Measurements from ENCODE around the gene TRIP4. TPM values are rescaled to one million over a fixed set of nuclear protein-coding genes. Genes with fewer than 3 reads are reported as not detected.
A peak's percentile ranks its signal among the peaks of the same experiment; 100 is the strongest.

Gene TRIP4
- total RNA-seq, 4 donors from 2014 or later: 1.9 to 5.3 (median 3.4) TPM

GRCh38 chr15:64351265-64351664 is 36.4 kb upstream of the TRIP4 start:
- TF ChIP-seq POLR2A (IDR thresholded peaks at IDR 0.05) (no peak), CTCF (IDR thresholded peaks at IDR 0.05 in 4 of 5, conservative IDR thresholded peaks at IDR 0.05 in 1 of 5) (no peak)
- Histone ChIP-seq H3K9me3 (no peaks in the 10 kb centered on the region), H3K27ac (no peak overlapping the region), H3K27me3 (no peaks in the 10 kb centered on the region), H3K4me1 (peaks cover 8 to 9% of the 10 kb centered on the region in 2 donors), H3K36me3 (no peaks in the 10 kb centered on the region), H3K4me3 (no peak overlapping the region)
- no peak for DNase-seq
- in situ Hi-C loops (cut with MboI; ENCODE audit: low sequenced_read_pairs in 4 of 4): loop anchor here in 1 of 4 donors (25.0 kb wide), 1 partner anchor 139 kb away; no protein-coding TSS in a partner anchor
- ATAC-seq: no peak
- intact Hi-C loops (cut with DNase I; ENCODE audit: low total_unique reads): loop anchor here (10.0 kb wide), 1 partner anchor 246 kb away; no protein-coding TSS in a partner anchor

- in situ Hi-C loops (cut with MboI; ENCODE audit: low sequenced_read_pairs in 4 of 4): loop anchor here in 1 of 4 donors (25.0 kb wide), 1 partner anchor 143 kb away; no protein-coding TSS in a partner anchor
- intact Hi-C loops (cut with DNase I; ENCODE audit: low total_unique reads): loop anchor here (10.0 kb wide), 1 partner anchor 250 kb away; no protein-coding TSS in a partner anchor
- ATAC-seq: no peak
Measured at GRCh38 chr15:64354688-64355344, 32.8 kb upstream of the TRIP4 start.

GRCh38 chr15:64355348-64355943 is 32.2 kb upstream of the TRIP4 start:
- Histone ChIP-seq H3K4me3 (peak overlapping the region; percentile 78 to 97 (median 92)), H3K27me3 (no peaks in the 10 kb centered on the region), H3K9me3 (no peaks in the 10 kb centered on the region), H3K36me3 (no peaks in the 10 kb centered on the region), H3K27ac (peak overlapping the region; percentile 65 to 90 (median 80)), H3K4me1 (peaks cover 8 to 9% of the 10 kb centered on the region in 2 donors)
- no peak for TF ChIP-seq POLR2A (IDR thresholded peaks at IDR 0.05)
- no peak for TF ChIP-seq CTCF (IDR thresholded peaks at IDR 0.05 in 4 of 5, conservative IDR thresholded peaks at IDR 0.05 in 1 of 5)
- DNase-seq (no peak), ATAC-seq (peak; percentile 11 to 45)
- in situ Hi-C loops (cut with MboI; ENCODE audit: low sequenced_read_pairs in 4 of 4): loop anchor here in 1 of 4 donors (25.0 kb wide), 1 partner anchor 143 kb away; no protein-coding TSS in a partner anchor
- intact Hi-C loops (cut with DNase I; ENCODE audit: low total_unique reads): loop anchor here (10.0 kb wide), 1 partner anchor 251 kb away; no protein-coding TSS in a partner anchor

More at GRCh38 chr15:64354688-64355344, 32.8 kb upstream of the TRIP4 start:
- Histone ChIP-seq H3K9me3 (no peaks in the 10 kb centered on the region), H3K27ac (peak overlapping the region in 3 of 4 donors; percentile 65 to 90 (median 75)), H3K4me1 (peaks cover 8 to 9% of the 10 kb centered on the region in 2 donors), H3K4me3 (peak overlapping the region; percentile 78 to 97 (median 92)), H3K36me3 (no peaks in the 10 kb centered on the region), H3K27me3 (no peaks in the 10 kb centered on the region)
- TF ChIP-seq POLR2A (IDR thresholded peaks at IDR 0.05): no peak
- TF ChIP-seq CTCF (IDR thresholded peaks at IDR 0.05 in 4 of 5, conservative IDR thresholded peaks at IDR 0.05 in 1 of 5): no peak
- no peak for DNase-seq

- Histone ChIP-seq H3K9me3 (no peaks in the 10 kb centered on the region), H3K27me3 (no peaks in the 10 kb centered on the region), H3K4me1 (peaks cover 8 to 9% of the 10 kb centered on the region in 2 donors), H3K27ac (peak within 1 kb of the TSS; percentile 65 to 90 (median 80)), H3K4me3 (peak within 1 kb of the TSS; percentile 78 to 97 (median 92)), H3K36me3 (no peaks in the 10 kb centered on the region)
- in situ Hi-C loops (cut with MboI; ENCODE audit: low sequenced_read_pairs in 4 of 4): loop anchor here in 1 of 4 donors (25.0 kb wide), 1 partner anchor 144 kb away; no protein-coding TSS in a partner anchor
- DNase-seq (peak; percentile 91), ATAC-seq (peak; percentile 99)
- TF ChIP-seq POLR2A (IDR thresholded peaks at IDR 0.05): peak in 1 of 2 donors; percentile 14
- TF ChIP-seq CTCF (IDR thresholded peaks at IDR 0.05 in 4 of 5, conservative IDR thresholded peaks at IDR 0.05 in 1 of 5): peak in 2 of 5 experiments; percentile 17
- intact Hi-C loops (cut with DNase I; ENCODE audit: low total_unique reads): loop anchor here (1.0 to 10.0 kb wide), 3 partner anchors 25 to 251 kb away; partner anchors contain the start of genes PCLAF and PPIB
Measured at GRCh38 chr15:64355944-64356709, 31.5 kb upstream of the TRIP4 start, which contains the start of gene CSNK1G1. CSNK1G1 (minus strand) TSS chr15:64356173; CDS start chr15:64300499, 55,674 bp downstream.

Data from gastrocnemius medialis (tissue), 4 donors.